HEK293 (cell line): ENCODE measurements around the gene MYO18B.

Source experiments
- CTCF ChIA-PET: fragments of 350-600 bp; formaldehyde crosslinking; extraction: SDS; loops from one replicate; lab custom pipeline; 2021; ENCODE audit warnings: antibody characterized with exemption; lab: Yijun Ruan, JAX
- POLR2A ChIA-PET: fragments of 300-600 bp; formaldehyde crosslinking; extraction: SDS; loops from one replicate; lab custom pipeline; 2020; ENCODE audit warnings: antibody characterized with exemption, inconsistent platforms; lab: Yijun Ruan, JAX
- H3K27ac ChIP-seq: fragments of 200-500 bp; sonication (Bioruptor generic); 2 replicates; pipeline ENCODE4 v1.5.1; 2014; ENCODE audit warnings: low read depth, low read length, control low read depth, inconsistent platforms; ENCODE audit errors: extremely low read depth
- H3K36me3 ChIP-seq, 2 experiments: fragments of 200-500 bp in 1 of 2; sonication (Bioruptor generic) in 1 of 2; 1 replicate in 1 of 2; 2 replicates in 1 of 2; pipeline ENCODE4 v1.5.1; 2014 to 2017; ENCODE audit warnings: inconsistent platforms in 2 of 2, low read length in 2 of 2; ENCODE audit not compliant: control insufficient read depth in 2 of 2, insufficient read depth in 1 of 2
- H3K4me1 ChIP-seq: fragments of 200-500 bp; sonication (Bioruptor generic); 2 replicates; pipeline ENCODE4 v1.5.1; 2014; ENCODE audit warnings: mild to moderate bottlenecking, low read length, inconsistent platforms; ENCODE audit not compliant: control insufficient read depth, insufficient read depth
- H3K4me3 ChIP-seq: 2 replicates; pipeline ENCODE4 v1.5.1; 2011; ENCODE audit warnings: low read depth, mild to moderate bottlenecking, control low read depth, low read length, moderate library complexity
- H3K9me3 ChIP-seq: fragments of 200-500 bp; sonication (Bioruptor generic); 2 replicates; pipeline ENCODE4 v1.5.1; 2014; ENCODE audit warnings: low read depth, low read length, inconsistent platforms; ENCODE audit not compliant: control insufficient read depth, insufficient read depth
- AEBP2 ChIP-seq: fragments of 450-650 bp; formaldehyde crosslinking; IDR thresholded peaks from 2 replicates; pipeline ENCODE4 v1.5.1; 2016; ENCODE audit warnings: missing biosample characterization, missing genetic modification characterization, borderline replicate concordance
- CTCF ChIP-seq: fragments of 450-650 bp; formaldehyde crosslinking; IDR thresholded peaks from 2 replicates; pipeline ENCODE4 v1.5.1; 2016; ENCODE audit warnings: missing biosample characterization, missing genetic modification characterization
- FEZF1 ChIP-seq: fragments of 450-650 bp; formaldehyde crosslinking; IDR thresholded peaks from 2 replicates; pipeline ENCODE4 v1.5.1; 2016; ENCODE audit warnings: missing biosample characterization, missing genetic modification characterization
- HOXC10 ChIP-seq: sonication (generic); formaldehyde crosslinking; IDR thresholded peaks from 2 replicates; pipeline ENCODE4 v1.8.1; 2023; ENCODE audit warnings: mild to moderate bottlenecking, missing genetic modification reagents
- SCRT2 ChIP-seq: fragments of 450-650 bp; formaldehyde crosslinking; IDR thresholded peaks from 2 replicates; pipeline ENCODE4 v1.5.1; 2016; ENCODE audit warnings: missing biosample characterization, missing genetic modification characterization
- YY1 ChIP-seq: fragments of 450-650 bp; formaldehyde crosslinking; IDR thresholded peaks from 2 replicates; pipeline ENCODE4 v1.5.1; 2018; ENCODE audit warnings: missing biosample characterization, missing genetic modification characterization
- ZBTB17 ChIP-seq: fragments of 450-650 bp; formaldehyde crosslinking; IDR thresholded peaks from 2 replicates; pipeline ENCODE4 v1.5.1; 2016; ENCODE audit warnings: missing biosample characterization, missing genetic modification characterization
- ZBTB20 ChIP-seq: fragments of 450-650 bp; formaldehyde crosslinking; IDR thresholded peaks from 2 replicates; pipeline ENCODE4 v1.5.1; 2016; ENCODE audit warnings: missing biosample characterization, missing genetic modification characterization
- ZBTB21 ChIP-seq: fragments of 450-650 bp; formaldehyde crosslinking; IDR thresholded peaks from 2 replicates; pipeline ENCODE4 v1.5.1; 2017; ENCODE audit warnings: missing biosample characterization, missing genetic modification characterization
- ZNF18 ChIP-seq: fragments of 450-650 bp; formaldehyde crosslinking; IDR thresholded peaks from 2 replicates; pipeline ENCODE4 v1.5.1; 2016; ENCODE audit warnings: missing biosample characterization, missing genetic modification characterization
- ZNF19 ChIP-seq: fragments of 450-650 bp; formaldehyde crosslinking; IDR thresholded peaks from 2 replicates; pipeline ENCODE4; 2016; ENCODE audit warnings: missing biosample characterization, missing genetic modification characterization, low read depth
- ZNF202 ChIP-seq: fragments of 450-650 bp; formaldehyde crosslinking; IDR thresholded peaks from 2 replicates; pipeline ENCODE4 v1.5.1; 2016; ENCODE audit warnings: missing biosample characterization, missing genetic modification characterization, borderline replicate concordance
- ZNF239 ChIP-seq: fragments of 450-650 bp; formaldehyde crosslinking; IDR thresholded peaks from 2 replicates; pipeline ENCODE4 v1.5.1; 2016; ENCODE audit warnings: missing biosample characterization, missing genetic modification characterization
- ZNF362 ChIP-seq: fragments of 450-650 bp; formaldehyde crosslinking; IDR thresholded peaks from 2 replicates; pipeline ENCODE4 v1.5.1; 2016; ENCODE audit warnings: missing biosample characterization, missing genetic modification characterization
- ZNF366 ChIP-seq: fragments of 450-650 bp; formaldehyde crosslinking; conservative IDR thresholded peaks from 2 replicates; pipeline ENCODE4 v1.5.1; 2016; ENCODE audit warnings: missing biosample characterization, missing genetic modification characterization
- ZNF416 ChIP-seq: fragments of 450-650 bp; formaldehyde crosslinking; IDR thresholded peaks from 2 replicates; pipeline ENCODE4 v1.5.1; 2016; ENCODE audit warnings: missing biosample characterization, missing genetic modification characterization
- ZNF426 ChIP-seq: fragments of 450-650 bp; formaldehyde crosslinking; IDR thresholded peaks from 2 replicates; pipeline ENCODE4 v1.5.1; 2017; ENCODE audit warnings: missing biosample characterization, missing genetic modification characterization, mild to moderate bottlenecking, inconsistent platforms, moderate library complexity
- ZNF513 ChIP-seq: fragments of 450-650 bp; IDR thresholded peaks from 2 replicates; pipeline ENCODE4 v1.5.1; 2018; ENCODE audit warnings: missing biosample characterization, missing genetic modification characterization
- ZNF585B ChIP-seq: fragments of 450-650 bp; formaldehyde crosslinking; IDR thresholded peaks from 2 replicates; pipeline ENCODE4 v1.5.1; 2016; ENCODE audit warnings: missing biosample characterization, missing genetic modification characterization
- ZNF629 ChIP-seq: fragments of 450-650 bp; formaldehyde crosslinking; IDR thresholded peaks from 2 replicates; pipeline ENCODE4 v1.5.1; 2017; ENCODE audit warnings: missing biosample characterization, missing genetic modification characterization
- ZNF654 ChIP-seq: fragments of 450-650 bp; formaldehyde crosslinking; IDR thresholded peaks from 2 replicates; pipeline ENCODE4 v1.5.1; 2016; ENCODE audit warnings: low read depth, missing biosample characterization, missing genetic modification characterization
- ZNF660 ChIP-seq: fragments of 450-650 bp; IDR thresholded peaks from 2 replicates; pipeline ENCODE4 v1.5.1; 2018; ENCODE audit warnings: missing biosample characterization, mild to moderate bottlenecking, missing genetic modification characterization
- ZNF76 ChIP-seq: fragments of 450-650 bp; formaldehyde crosslinking; IDR thresholded peaks from 2 replicates; pipeline ENCODE4; 2016; ENCODE audit warnings: low read depth, missing biosample characterization, missing genetic modification characterization, borderline replicate concordance

MYO18B gene

GRCh38 chr22:25852223-25852622 lies 110.2 kb downstream of the MYO18B start:
- no peaks in the 10 kb centered on the region for H3K9me3 ChIP-seq
- no peaks in the 10 kb centered on the region for H3K36me3 ChIP-seq
- no peak for TF ChIP-seq ZNF76 (tag by site-specific recombination)
- TF ChIP-seq ZNF202 (tag by site-specific recombination): no peak
- TF ChIP-seq ZNF239 (tag by site-specific recombination): no peak
- no peak for TF ChIP-seq ZNF426 (tag by site-specific recombination)
- TF ChIP-seq ZNF585B (tag by site-specific recombination): 0 out of 2 replicates have a peak, but pooled peaks have one; percentile 0
- ChIA-PET CTCF (interaction anchor here (0.5 to 1.4 kb wide), 2 partner anchors 51 to 56 kb away, joined by 4 to 5 read pairs; no protein-coding TSS in a partner anchor), POLR2A (no interaction called here)
- H3K27ac ChIP-seq: no peak overlapping the region
- H3K4me3 ChIP-seq: no peak overlapping the region
- no peaks in the 10 kb centered on the region for H3K4me1 ChIP-seq

GRCh38 chr22:25853078-25853477 lies 111.1 kb downstream of the MYO18B start:
- ChIA-PET CTCF (interaction anchor here (1.4 kb wide), 1 partner anchor 50 kb away, joined by 4 read pairs; no protein-coding TSS in a partner anchor), POLR2A (no interaction called here)
- no peaks in the 10 kb centered on the region for H3K9me3 ChIP-seq
- TF ChIP-seq ZNF362 (tag by site-specific recombination): no peak
- TF ChIP-seq HOXC10 (CRISPR knock-in tag): no peak
- TF ChIP-seq ZNF366 (tag by site-specific recombination): no peak
- TF ChIP-seq ZNF660: 0 out of 2 replicates have a peak, but pooled peaks have one; percentile 37
- peak; percentile 24; the same call in 1 of the 2 replicates for TF ChIP-seq ZBTB17 (tag by site-specific recombination)
- 0 out of 2 replicates have a peak, but pooled peaks have one; percentile 31 for TF ChIP-seq ZNF629 (tag by site-specific recombination)
- TF ChIP-seq ZBTB21 (tag by site-specific recombination): 0 out of 2 replicates have a peak, but pooled peaks have one; percentile 27
- TF ChIP-seq SCRT2 (tag by site-specific recombination): peak; percentile 70
- H3K27ac ChIP-seq: no peak overlapping the region
- no peaks in the 10 kb centered on the region for H3K4me1 ChIP-seq
- no peak overlapping the region for H3K4me3 ChIP-seq
- no peaks in the 10 kb centered on the region for H3K36me3 ChIP-seq

- ChIA-PET POLR2A (no interaction called here), CTCF (interaction anchor here (0.7 to 2.8 kb wide), 6 partner anchors 9 to 549 kb away, joined by 3 to 14 read pairs (median 4); no protein-coding TSS in a partner anchor)
- no peaks in the 10 kb centered on the region for H3K4me1 ChIP-seq
- no peak overlapping the region for H3K27ac ChIP-seq
- no peak overlapping the region for H3K4me3 ChIP-seq
- H3K9me3 ChIP-seq: no peaks in the 10 kb centered on the region
- H3K36me3 ChIP-seq: no peaks in the 10 kb centered on the region
- TF ChIP-seq ZNF19 (no peak), CTCF (tag by site-specific recombination) (peak; percentile 18; the same call in 1 of the 2 replicates), FEZF1 (no peak), ZNF18 (tag by site-specific recombination) (no peak), ZNF416 (tag by site-specific recombination) (no peak), ZNF654 (tag by site-specific recombination) (0 out of 2 replicates have a peak, but pooled peaks have one; percentile 16), ZBTB20 (tag by site-specific recombination) (no peak), AEBP2 (tag by site-specific recombination) (no peak), YY1 (no peak), ZNF513 (tag by site-specific recombination) (no peak), ZNF76 (tag by site-specific recombination) (no peak)
Measured at GRCh38 chr22:25853501-25854284, 111.7 kb downstream of the MYO18B start.
